Naive thymus-derived CD8-positive, alpha-beta T cell (primary cell): ENCODE results near the gene FGFR2. TPM values are rescaled to one million over a fixed set of nuclear protein-coding genes. Genes with fewer than 3 reads are reported as not detected.

ENCODE experiments used
- ATAC-seq, 2 donors: fragments of 150-1000 bp; cut with Tn5 transposase in 1 of 2; sonication (Bioruptor Pico), chemical (Tn5 transposase) in 1 of 2; 1 replicate in 1 of 2; 2 replicates in 1 of 2; pipeline ENCODE4 v1.10.0; 2021; ENCODE audit warnings: mild to moderate bottlenecking in 2 of 2, moderate library complexity in 2 of 2
- POLR2A ChIA-PET: fragments of 350-600 bp; sonication (Branson Sonifier 250); formaldehyde crosslinking; loops from one replicate; lab custom pipeline; 2021; ENCODE audit warnings: antibody characterized with exemption; lab: Charles Lee
- DNase-seq, 10 donors: peaks; one replicate each; pipeline versions ENCODE4 v3.0.0 to v3.0.0-alpha.2; 2020 to 2022
- H3K27ac Mint-ChIP-seq, 10 donors: one replicate each; pipeline ENCODE4 v1.8.0; 2020 to 2022; ENCODE audit warnings: mild to moderate bottlenecking in 10 of 10, mixed read lengths in 10 of 10, moderate library complexity in 4 of 10, inconsistent platforms in 1 of 10
- H3K27me3 Mint-ChIP-seq, 5 donors: one replicate each; pipeline ENCODE4 v1.8.0; 2021 to 2022; ENCODE audit warnings: mixed read lengths in 5 of 5
- H3K36me3 Mint-ChIP-seq, 3 donors: one replicate each; pipeline ENCODE4 v1.8.0; 2020 to 2022; ENCODE audit warnings: mixed read lengths in 3 of 3, mild to moderate bottlenecking in 2 of 3, inconsistent platforms in 1 of 3
- H3K4me1 Mint-ChIP-seq, 4 donors: one replicate each; pipeline ENCODE4 v1.8.0; 2021 to 2022; ENCODE audit warnings: mixed read lengths in 4 of 4
- H3K4me3 Mint-ChIP-seq, 10 donors: one replicate each; pipeline ENCODE4 v1.8.0; 2020 to 2022; ENCODE audit warnings: mild to moderate bottlenecking in 10 of 10, mixed read lengths in 10 of 10, moderate library complexity in 6 of 10, inconsistent platforms in 1 of 10
- H3K9me3 Mint-ChIP-seq, 9 donors: one replicate each; pipeline ENCODE4 v1.8.0; 2020 to 2022; ENCODE audit warnings: mixed read lengths in 9 of 9, mild to moderate bottlenecking in 3 of 9, inconsistent platforms in 1 of 9, moderate library complexity in 1 of 9
- polyA plus RNA-seq, 3 donors: library from polyadenylated mRNA; unstranded; fragments of 300-500 nt; fragmentation: Illumina TruSeq; gene quantifications; one replicate each; pipeline ENCODE4 v1.2.3, GENCODE V29; 2021
- total RNA-seq, 8 experiments: library from RNA in 2 of 8; stranded (reverse) in 2 of 8; gene quantifications; one replicate each; pipeline ENCODE4 v1.2.3 and lab custom pipeline; 2021 to 2026

Gene FGFR2
- total and polyA plus RNA-seq, 5 experiments from 2014 or later: 0.28 TPM; not detected in 4

DNA sequence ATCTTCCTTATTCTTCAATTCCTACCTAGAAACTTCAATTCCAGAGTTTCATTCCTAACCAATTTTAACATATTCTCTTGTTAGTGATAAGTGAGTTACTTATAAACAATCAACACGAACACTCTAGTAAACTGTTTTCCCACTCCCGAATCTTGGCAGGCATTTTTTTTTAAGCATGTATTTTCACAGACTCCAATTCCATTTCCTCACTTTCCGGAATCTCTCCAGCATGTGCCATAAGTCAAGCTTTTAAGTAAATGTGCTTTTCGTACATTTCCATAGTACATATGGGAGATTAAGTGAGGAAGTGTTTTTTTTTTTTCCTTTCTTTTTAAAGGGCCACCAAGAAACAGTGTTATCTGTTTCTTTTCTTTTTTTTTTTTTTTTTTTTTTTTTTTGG is 89.1 kb downstream of the FGFR2 start:
- Mint-ChIP-seq H3K27ac (no peak overlapping the region), H3K4me1 (no peaks in the 10 kb centered on the region), H3K9me3 (peaks cover 0 to under 1% (median 0%) of the 10 kb centered on the region in 9 donors), H3K27me3 (peaks cover 0 to 4% (median 2%) of the 10 kb centered on the region in 5 donors), H3K4me3 (no peak overlapping the region), H3K36me3 (no peaks in the 10 kb centered on the region)
- POLR2A ChIA-PET: no interaction called here
- ATAC-seq (no peak), DNase-seq (no peak)

DNA sequence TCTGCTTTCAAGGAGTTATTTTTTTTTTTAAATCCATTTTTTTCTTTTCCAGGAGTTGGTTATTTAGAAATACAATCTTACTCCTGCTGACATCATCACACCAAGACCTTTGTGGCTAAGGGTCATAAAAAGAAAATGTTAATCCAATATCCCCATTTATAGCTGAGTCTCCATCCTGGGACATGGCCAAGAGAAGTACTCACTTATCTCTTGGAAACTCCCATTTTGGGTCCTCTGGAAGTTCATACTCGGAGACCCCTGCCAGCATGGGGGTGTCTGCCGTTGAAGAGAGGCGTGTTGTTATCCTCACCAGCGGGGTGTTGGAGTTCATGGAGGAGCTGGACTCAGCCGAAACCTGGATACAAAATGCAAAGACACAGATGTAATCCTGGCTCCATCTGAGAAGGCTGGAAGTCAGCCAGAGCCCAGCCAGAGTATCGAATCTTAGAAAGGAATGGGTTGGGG is 94.6 kb downstream of the FGFR2 start:
- Mint-ChIP-seq H3K9me3 (no peaks in the 10 kb centered on the region), H3K36me3 (no peaks in the 10 kb centered on the region), H3K27me3 (peaks cover 0 to 1% (median 0%) of the 10 kb centered on the region in 5 donors), H3K4me1 (no peaks in the 10 kb centered on the region), H3K4me3 (no peak overlapping the region), H3K27ac (no peak overlapping the region)
- DNase-seq (no peak), ATAC-seq (no peak)
- POLR2A ChIA-PET: no interaction called here

DNA sequence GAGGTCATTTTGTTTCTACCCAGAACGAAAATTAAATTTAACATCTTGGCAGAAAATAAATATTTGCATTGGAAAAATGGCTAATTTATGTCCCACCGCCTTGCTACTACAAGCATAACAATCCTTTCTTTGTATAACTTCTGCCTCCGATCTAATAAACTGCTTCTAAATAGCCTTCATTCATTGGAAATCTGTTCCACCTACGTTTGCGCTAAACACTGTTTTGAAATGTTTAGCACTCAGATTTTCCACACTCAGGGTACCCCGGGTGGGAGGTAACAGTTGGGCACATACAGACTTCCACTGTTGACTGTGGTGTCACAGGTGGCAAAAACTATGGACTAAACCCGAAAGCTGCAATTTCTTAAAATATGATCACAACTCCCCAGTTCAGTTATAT is 96.4 kb downstream of the FGFR2 start:
- POLR2A ChIA-PET: no interaction called here
- no peaks in the 10 kb centered on the region for H3K4me1 Mint-ChIP-seq

DNA sequence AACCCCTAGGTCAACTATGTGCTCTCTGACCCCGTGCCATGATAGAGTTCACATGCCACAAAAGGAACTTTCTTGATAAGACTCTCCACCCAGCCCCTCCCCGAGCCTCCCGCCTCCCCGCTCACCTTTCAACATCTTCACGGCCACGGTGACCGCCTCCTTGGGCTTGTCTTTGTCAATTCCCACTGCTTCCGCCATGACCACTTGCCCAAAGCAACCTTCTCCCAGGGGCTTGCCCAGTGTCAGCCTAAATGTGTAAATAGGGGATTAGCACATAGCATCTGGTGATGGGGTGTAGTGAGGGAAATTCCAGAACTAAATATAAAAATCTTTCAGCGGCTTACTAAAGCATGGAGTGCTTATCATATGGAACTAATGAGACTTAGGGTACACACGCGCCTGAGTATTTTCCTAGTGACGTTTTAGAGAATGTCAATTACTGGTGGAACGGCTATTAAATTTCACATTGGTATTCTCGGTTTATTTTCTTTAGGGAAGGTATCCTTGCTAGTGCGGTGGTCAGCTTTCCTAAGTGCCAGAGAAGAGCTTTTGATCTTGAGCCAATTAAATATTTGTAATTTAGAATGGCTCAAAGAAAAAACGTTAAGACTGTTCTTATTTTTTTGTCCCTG is 97.4 kb downstream of the FGFR2 start:
- Mint-ChIP-seq H3K36me3 (no peaks in the 10 kb centered on the region), H3K4me3 (no peak overlapping the region), H3K4me1 (no peaks in the 10 kb centered on the region), H3K27me3 (peaks cover 0 to 1% (median 0%) of the 10 kb centered on the region in 5 donors), H3K27ac (no peak overlapping the region), H3K9me3 (peaks cover 0 to 4% (median 0%) of the 10 kb centered on the region in 9 donors)
- POLR2A ChIA-PET: no interaction called here
- ATAC-seq (no peak), DNase-seq (no peak)

More for the DNA sequence above, 96.4 kb downstream of the FGFR2 start:
- no peak for DNase-seq
- Mint-ChIP-seq H3K4me3 (no peak overlapping the region), H3K27me3 (peaks cover 0 to 1% (median 0%) of the 10 kb centered on the region in 5 donors), H3K36me3 (no peaks in the 10 kb centered on the region), H3K27ac (no peak overlapping the region), H3K9me3 (peaks cover 0 to 4% (median 0%) of the 10 kb centered on the region in 9 donors)
- no peak for ATAC-seq

DNA sequence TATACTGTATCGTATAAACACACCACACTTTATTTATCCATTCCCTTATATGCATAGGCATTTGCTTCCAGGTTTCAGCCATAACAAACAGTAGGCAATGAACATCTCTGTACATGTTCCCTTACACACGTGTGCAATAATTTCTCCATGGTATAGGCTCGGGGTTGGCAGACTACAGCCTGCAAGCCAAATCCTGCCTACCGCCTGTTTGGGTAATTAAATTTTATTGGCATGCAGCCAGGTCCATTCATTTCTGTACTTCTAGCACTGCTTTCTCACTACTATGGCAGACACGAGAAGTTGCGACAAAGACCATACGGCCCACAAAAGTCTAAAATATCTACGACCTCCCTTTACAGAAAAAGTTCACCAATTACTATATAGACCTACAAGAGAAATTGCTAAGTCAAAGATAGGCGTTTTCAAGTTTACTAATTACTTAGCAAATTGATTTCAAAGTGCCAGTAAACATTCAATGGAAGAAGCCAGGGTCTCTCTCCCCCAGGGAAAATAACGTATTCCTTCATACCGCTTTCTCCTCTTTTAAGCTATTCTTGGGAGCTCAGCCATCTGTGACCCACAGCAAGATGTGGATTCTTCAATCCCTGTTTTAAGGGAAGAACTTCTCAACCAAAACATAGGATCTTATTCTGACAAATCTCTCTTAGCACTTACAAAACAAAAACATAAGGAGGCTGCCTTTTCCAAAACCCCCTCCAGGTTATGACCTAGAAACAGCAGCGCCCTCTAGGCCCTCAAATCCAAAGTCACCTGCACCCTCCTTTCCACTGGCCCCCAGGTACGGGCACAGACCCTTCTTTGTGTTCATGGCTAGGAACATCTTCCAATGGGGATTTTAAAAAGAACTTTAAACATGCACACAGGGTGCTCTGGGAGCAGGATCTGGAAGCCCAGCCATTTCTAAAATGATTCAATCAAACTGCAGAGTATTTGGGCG is 100.5 kb downstream of the FGFR2 start:
- no peak overlapping the region for H3K4me3 Mint-ChIP-seq
- H3K9me3 Mint-ChIP-seq: peaks cover 0 to 18% (median 0%) of the 10 kb centered on the region in 9 donors
- peaks cover 0 to 2% (median 0%) of the 10 kb centered on the region in 4 donors for H3K4me1 Mint-ChIP-seq
- H3K27me3 Mint-ChIP-seq: peaks cover 0 to 16% (median 9%) of the 10 kb centered on the region in 5 donors
- POLR2A ChIA-PET: no interaction called here
- ATAC-seq (no peak), DNase-seq (no peak)
- no peaks in the 10 kb centered on the region for H3K36me3 Mint-ChIP-seq
- no peak overlapping the region for H3K27ac Mint-ChIP-seq

DNA sequence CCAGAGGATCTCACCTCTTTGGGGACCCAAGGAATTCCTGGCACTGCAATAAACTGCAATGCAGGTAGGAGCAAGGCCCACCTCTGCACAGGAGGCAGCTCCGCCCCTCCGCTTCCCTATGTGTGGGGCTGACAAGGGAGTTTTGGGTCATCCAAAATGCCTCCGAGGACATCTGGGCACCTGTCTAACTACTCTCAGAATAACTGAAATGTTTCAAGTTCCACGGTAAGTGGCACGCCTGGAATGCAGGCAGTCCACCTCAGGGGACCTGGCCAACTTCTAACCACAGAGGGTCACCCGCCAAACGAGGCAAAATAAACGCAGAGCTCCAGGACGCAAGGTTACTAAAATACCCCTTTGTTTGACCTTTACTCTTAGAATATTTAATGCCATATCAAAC is 102.5 kb downstream of the FGFR2 start:
- Mint-ChIP-seq H3K9me3 (peaks cover 0 to 18% (median 0%) of the 10 kb centered on the region in 9 donors), H3K27ac (no peak overlapping the region), H3K4me3 (no peak overlapping the region), H3K36me3 (no peaks in the 10 kb centered on the region), H3K27me3 (peaks cover 0 to 16% (median 9%) of the 10 kb centered on the region in 5 donors), H3K4me1 (peaks cover 0 to 2% (median 0%) of the 10 kb centered on the region in 4 donors)
- ATAC-seq (no peak), DNase-seq (no peak)
- POLR2A ChIA-PET: no interaction called here

DNA sequence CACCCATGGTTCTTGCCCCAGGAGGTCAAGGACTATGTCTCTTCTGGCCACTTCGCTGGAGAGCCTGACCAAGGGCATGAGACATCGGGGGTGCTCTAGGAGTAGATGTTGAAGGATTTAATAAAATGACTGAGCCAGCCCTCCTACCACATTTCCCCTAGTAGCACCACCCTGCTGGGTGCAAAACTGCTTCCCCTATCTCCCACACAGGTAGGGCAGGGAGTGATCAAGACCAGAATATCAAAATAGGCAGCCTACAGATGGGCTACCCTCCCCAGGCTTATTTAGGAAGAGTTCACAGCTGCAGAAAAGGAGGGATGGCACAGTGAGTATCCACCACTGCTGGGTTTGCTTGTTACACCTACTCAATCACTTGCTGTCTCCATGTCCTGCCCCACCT is 103.9 kb downstream of the FGFR2 start:
- Mint-ChIP-seq H3K27ac (no peak overlapping the region), H3K4me1 (peaks cover 0 to 2% (median 0%) of the 10 kb centered on the region in 4 donors), H3K4me3 (no peak overlapping the region), H3K36me3 (no peaks in the 10 kb centered on the region), H3K9me3 (peaks cover 0 to 25% (median 0%) of the 10 kb centered on the region in 9 donors), H3K27me3 (peaks cover 0 to 23% (median 9%) of the 10 kb centered on the region in 5 donors)
- DNase-seq (no peak), ATAC-seq (no peak)
- POLR2A ChIA-PET: no interaction called here

DNA sequence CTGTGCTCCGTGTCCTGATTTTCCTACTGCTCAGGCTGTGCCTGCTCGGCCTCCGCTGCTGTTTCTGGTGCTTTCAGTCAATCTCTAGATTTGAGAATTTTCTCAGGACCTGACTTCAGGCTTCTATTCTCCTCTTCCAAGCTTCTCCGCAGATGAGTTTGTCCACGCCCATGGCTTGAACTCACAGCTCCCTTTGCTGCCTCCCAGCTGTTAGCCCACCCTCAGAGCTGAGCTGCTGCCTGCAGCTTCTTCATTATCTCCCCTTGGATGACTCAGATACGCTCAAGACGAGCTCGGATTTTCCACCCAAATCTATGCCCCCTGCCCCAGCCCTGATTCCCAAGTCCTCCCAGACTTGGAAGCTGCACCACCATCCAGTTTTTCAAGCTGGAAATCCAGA is 104.7 kb downstream of the FGFR2 start:
- POLR2A ChIA-PET: no interaction called here
- H3K4me3 Mint-ChIP-seq: no peak overlapping the region
- no peak for DNase-seq

DNA sequence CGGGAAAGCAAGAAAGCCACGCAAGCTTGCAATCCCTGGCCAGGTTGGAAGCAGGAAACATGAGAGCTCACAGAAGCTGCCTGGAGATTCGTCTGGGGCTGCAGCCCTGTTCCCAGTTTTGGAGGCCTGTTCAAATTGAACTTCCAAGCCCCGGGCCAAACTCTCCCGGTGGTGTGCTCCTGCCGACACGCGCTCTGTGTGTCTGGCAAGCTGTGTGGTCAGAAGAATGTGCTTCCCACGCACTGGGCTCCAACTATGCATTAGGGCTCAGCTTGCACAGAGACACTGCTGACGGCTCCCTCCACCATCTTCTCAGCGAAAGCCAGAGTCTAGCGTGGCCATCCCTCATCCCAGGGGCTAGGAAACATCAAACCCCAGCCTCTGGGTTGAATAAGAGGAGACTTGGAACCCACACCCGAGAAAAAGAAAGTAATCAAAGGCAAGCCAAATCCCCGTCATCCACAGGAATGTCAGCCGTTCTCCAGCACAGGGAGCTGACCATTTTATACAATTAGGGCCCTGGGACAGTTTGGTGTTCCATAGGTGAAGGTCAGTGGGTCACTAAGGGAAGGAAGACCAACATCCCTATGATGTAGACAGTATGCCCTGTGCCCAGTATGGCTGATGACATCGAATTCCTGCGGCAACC is 107.2 kb downstream of the FGFR2 start:
- no peak overlapping the region for H3K27ac Mint-ChIP-seq
- H3K36me3 Mint-ChIP-seq: no peaks in the 10 kb centered on the region
- H3K4me3 Mint-ChIP-seq: no peak overlapping the region
- no peak for ATAC-seq
- no peak for DNase-seq
- peaks cover 0 to 23% (median 9%) of the 10 kb centered on the region in 5 donors for H3K27me3 Mint-ChIP-seq
- peaks cover 0 to 2% (median 0%) of the 10 kb centered on the region in 4 donors for H3K4me1 Mint-ChIP-seq
- POLR2A ChIA-PET: no interaction called here
- peaks cover 0 to 29% (median 0%) of the 10 kb centered on the region in 9 donors for H3K9me3 Mint-ChIP-seq

More for the DNA sequence above, 104.7 kb downstream of the FGFR2 start:
- no peak for ATAC-seq
- Mint-ChIP-seq H3K4me1 (peaks cover 0 to 2% (median 0%) of the 10 kb centered on the region in 4 donors), H3K27me3 (peaks cover 0 to 23% (median 9%) of the 10 kb centered on the region in 5 donors), H3K36me3 (no peaks in the 10 kb centered on the region), H3K9me3 (peaks cover 0 to 29% (median 0%) of the 10 kb centered on the region in 9 donors), H3K27ac (no peak overlapping the region)

DNA sequence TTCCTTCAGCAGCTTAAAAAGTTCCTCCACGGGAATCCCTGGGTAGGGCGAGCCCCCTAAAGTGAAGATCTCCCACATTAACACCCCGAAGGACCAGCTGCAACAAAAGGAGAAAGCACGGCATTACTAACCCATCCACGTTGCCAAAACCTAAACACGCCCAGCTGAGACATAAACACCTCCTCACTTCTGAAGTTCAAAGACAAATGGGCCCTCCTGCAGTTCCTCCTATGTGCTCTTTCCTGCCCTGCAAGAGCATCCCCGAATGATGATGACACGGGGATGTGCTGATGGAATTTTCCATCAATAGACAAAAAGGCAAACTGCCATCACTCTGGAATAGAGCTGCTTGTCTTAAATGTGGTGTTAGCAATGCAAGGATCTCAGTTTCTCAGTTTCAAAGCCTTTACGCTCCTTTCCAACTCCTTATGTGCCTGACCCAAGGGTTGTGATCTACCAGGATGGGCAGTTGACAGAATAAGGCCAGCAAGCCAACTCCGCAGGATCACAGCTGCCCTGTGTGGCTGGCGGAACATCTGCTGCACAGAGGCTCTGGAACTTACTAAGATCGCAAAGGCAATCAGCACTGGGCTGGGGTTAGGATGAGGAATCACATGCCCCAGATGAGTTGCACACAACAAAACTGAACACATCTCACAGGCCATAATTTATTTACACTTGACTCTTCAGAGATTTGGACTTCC is 112.7 kb downstream of the FGFR2 start:
- no peak for ATAC-seq
- POLR2A ChIA-PET: no interaction called here
- H3K27me3 Mint-ChIP-seq: peaks cover 0 to 10% (median 3%) of the 10 kb centered on the region in 5 donors
- H3K9me3 Mint-ChIP-seq: peaks cover 0 to 13% (median 0%) of the 10 kb centered on the region in 9 donors
- no peaks in the 10 kb centered on the region for H3K4me1 Mint-ChIP-seq
- H3K36me3 Mint-ChIP-seq: no peaks in the 10 kb centered on the region
- DNase-seq: no peak
- H3K4me3 Mint-ChIP-seq: no peak overlapping the region
- no peak overlapping the region for H3K27ac Mint-ChIP-seq

DNA sequence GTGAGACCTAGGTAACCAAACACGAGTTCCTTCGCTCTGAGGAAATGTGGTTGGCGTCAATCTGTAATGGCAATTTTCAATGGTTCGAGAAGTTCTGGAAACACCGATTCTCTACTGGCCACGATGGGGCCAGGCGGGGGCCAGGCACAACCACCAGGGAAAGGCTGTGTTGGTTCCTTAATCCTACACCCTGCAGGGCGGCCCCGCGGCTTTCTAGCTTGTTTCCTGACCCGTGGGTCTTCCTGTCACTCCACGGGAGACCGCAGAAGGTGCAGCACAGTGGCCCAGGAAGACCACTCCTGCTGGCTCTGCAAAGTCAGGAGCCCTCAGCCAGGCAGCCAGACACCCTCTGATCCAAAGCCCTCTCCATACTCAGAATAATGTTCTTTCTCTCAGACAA is 113.4 kb downstream of the FGFR2 start:
- DNase-seq (no peak), ATAC-seq (no peak)
- H3K4me1 Mint-ChIP-seq: no peaks in the 10 kb centered on the region
- POLR2A ChIA-PET: no interaction called here
- H3K4me3 Mint-ChIP-seq: no peak overlapping the region
- H3K36me3 Mint-ChIP-seq: no peaks in the 10 kb centered on the region
- no peak overlapping the region for H3K27ac Mint-ChIP-seq
- H3K27me3 Mint-ChIP-seq: peaks cover 0 to 9% (median 3%) of the 10 kb centered on the region in 5 donors
- peaks cover 0 to 10% (median 0%) of the 10 kb centered on the region in 9 donors for H3K9me3 Mint-ChIP-seq

DNA sequence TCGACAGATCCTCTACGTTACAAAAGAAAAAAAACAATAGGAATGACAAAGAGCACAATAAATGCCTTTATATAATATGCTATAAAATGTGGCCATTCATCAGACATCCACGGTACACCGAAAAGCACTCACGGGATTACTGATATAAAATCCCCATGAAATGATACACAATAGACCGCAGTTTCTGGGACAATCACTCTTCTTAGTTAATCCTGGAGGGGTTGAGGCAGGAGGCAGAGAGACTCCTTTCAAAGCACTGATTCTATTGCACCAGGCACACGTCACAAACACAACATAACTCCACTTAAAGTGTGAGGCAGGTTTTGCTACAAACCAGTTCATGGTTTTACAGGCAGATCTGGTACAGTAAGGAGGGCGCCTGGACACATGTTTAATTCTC is 113.8 kb downstream of the FGFR2 start:
- no peaks in the 10 kb centered on the region for H3K4me1 Mint-ChIP-seq
- POLR2A ChIA-PET: no interaction called here
- H3K4me3 Mint-ChIP-seq: no peak overlapping the region
- H3K9me3 Mint-ChIP-seq: peaks cover 0 to 5% (median 0%) of the 10 kb centered on the region in 9 donors
- DNase-seq (no peak), ATAC-seq (no peak)
- no peak overlapping the region for H3K27ac Mint-ChIP-seq
- no peaks in the 10 kb centered on the region for H3K36me3 Mint-ChIP-seq
- H3K27me3 Mint-ChIP-seq: peaks cover 0 to 5% (median 1%) of the 10 kb centered on the region in 5 donors
